ENCODE measurements around the gene AKR1D1. TPM values are rescaled to one million over a fixed set of nuclear protein-coding genes. Genes with fewer than 3 reads are reported as not detected.

AKR1D1 gene
- total and polyA plus RNA-seq, 2 of the 13 experiments (the other 11 are each of a cell fraction or from before 2014, with no cell fraction given), result 6.9 to 37.0 TPM

DNA sequence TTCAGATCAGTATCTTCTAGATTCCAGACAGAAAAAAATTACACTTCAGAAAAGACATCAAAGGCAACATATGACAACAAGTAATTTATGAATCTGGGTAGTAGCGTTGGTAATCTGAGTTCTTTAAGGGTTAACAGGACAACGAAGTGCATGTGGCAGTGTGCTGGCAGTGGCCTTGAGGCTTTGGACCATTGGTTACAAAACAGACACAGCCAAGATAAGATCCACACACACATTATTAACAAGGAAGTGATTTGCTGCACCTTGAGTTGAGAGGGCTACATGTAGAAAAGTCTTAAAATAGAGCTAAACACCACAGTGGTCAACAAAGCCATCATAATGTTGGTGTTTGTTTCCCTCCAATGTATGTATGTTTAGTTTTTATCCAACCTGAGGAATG is 40.6 kb downstream of the AKR1D1 start (continued):
- TF ChIP-seq SOX13 (IDR thresholded peaks at IDR 0.05), result peak; percentile 33; the same call in 1 of the 2 replicates
- peak in 1 of 2 experiments; percentile 79; a peak in 2 of 4 replicates for TF ChIP-seq SOX13 (CRISPR knock-in tag; conservative IDR thresholded peaks at IDR 0.05 in 1 of 2, IDR thresholded peaks at IDR 0.05 in 1 of 2)
- TF ChIP-seq SRSF1 (optimal IDR thresholded peaks at IDR 0.05; ENCODE audit: low read depth, low read length), result no peak
- TF ChIP-seq RORA (CRISPR knock-in tag; IDR thresholded peaks at IDR 0.05), result no peak
- TF ChIP-seq NONO (IDR thresholded peaks at IDR 0.05), result no peak
- 0 out of 2 replicates have a peak, but pooled peaks have one; percentile 42 for TF ChIP-seq NONO (CRISPR knock-in tag; conservative IDR thresholded peaks at IDR 0.05)
- TF ChIP-seq SMAD9 (CRISPR knock-in tag; IDR thresholded peaks at IDR 0.05), result no peak
- TF ChIP-seq, protein P1, sequence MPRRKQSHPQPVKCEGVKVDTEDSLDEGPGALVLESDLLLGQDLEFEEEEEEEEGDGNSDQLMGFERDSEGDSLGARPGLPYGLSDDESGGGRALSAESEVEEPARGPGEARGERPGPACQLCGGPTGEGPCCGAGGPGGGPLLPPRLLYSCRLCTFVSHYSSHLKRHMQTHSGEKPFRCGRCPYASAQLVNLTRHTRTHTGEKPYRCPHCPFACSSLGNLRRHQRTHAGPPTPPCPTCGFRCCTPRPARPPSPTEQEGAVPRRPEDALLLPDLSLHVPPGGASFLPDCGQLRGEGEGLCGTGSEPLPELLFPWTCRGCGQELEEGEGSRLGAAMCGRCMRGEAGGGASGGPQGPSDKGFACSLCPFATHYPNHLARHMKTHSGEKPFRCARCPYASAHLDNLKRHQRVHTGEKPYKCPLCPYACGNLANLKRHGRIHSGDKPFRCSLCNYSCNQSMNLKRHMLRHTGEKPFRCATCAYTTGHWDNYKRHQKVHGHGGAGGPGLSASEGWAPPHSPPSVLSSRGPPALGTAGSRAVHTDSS (CRISPR knock-in tag; conservative IDR thresholded peaks at IDR 0.05), result no peak
- no peak for TF ChIP-seq RAD21 (CRISPR knock-in tag; IDR thresholded peaks at IDR 0.05)
- TF ChIP-seq KDM5B (CRISPR knock-in tag; IDR thresholded peaks at IDR 0.05; ENCODE audit: borderline replicate concordance), result no peak
- TF ChIP-seq RFX3 (CRISPR knock-in tag; IDR thresholded peaks at IDR 0.05), result no peak
- TF ChIP-seq ZNF772 (CRISPR knock-in tag; IDR thresholded peaks at IDR 0.05), result no peak
- no peak for TF ChIP-seq SIN3B (IDR thresholded peaks at IDR 0.05; ENCODE audit: low read length)
- TF ChIP-seq, protein P2, sequence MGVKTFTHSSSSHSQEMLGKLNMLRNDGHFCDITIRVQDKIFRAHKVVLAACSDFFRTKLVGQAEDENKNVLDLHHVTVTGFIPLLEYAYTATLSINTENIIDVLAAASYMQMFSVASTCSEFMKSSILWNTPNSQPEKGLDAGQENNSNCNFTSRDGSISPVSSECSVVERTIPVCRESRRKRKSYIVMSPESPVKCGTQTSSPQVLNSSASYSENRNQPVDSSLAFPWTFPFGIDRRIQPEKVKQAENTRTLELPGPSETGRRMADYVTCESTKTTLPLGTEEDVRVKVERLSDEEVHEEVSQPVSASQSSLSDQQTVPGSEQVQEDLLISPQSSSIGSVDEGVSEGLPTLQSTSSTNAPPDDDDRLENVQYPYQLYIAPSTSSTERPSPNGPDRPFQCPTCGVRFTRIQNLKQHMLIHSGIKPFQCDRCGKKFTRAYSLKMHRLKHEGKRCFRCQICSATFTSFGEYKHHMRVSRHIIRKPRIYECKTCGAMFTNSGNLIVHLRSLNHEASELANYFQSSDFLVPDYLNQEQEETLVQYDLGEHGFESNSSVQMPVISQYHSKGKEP (CRISPR knock-in tag; IDR thresholded peaks at IDR 0.05), result no peak
- TF ChIP-seq ZNF12 (CRISPR knock-in tag; IDR thresholded peaks at IDR 0.05), result no peak
- TF ChIP-seq, protein P3, sequence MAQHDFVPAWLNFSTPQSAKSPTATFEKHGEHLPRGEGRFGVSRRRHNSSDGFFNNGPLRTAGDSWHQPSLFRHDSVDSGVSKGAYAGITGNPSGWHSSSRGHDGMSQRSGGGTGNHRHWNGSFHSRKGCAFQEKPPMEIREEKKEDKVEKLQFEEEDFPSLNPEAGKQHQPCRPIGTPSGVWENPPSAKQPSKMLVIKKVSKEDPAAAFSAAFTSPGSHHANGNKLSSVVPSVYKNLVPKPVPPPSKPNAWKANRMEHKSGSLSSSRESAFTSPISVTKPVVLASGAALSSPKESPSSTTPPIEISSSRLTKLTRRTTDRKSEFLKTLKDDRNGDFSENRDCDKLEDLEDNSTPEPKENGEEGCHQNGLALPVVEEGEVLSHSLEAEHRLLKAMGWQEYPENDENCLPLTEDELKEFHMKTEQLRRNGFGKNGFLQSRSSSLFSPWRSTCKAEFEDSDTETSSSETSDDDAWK (CRISPR knock-in tag; IDR thresholded peaks at IDR 0.05), result no peak
- TF ChIP-seq ZFYVE20 (CRISPR knock-in tag; IDR thresholded peaks at IDR 0.05; ENCODE audit: borderline replicate concordance, low read depth), result no peak
- no peak for TF ChIP-seq ZNF713 (CRISPR knock-in tag; IDR thresholded peaks at IDR 0.05)
- TF ChIP-seq ELF1 (CRISPR knock-in tag; IDR thresholded peaks at IDR 0.05), result peak; percentile 54; the same call in 1 of the 2 replicates
- TF ChIP-seq MTF2 (CRISPR knock-in tag; IDR thresholded peaks at IDR 0.05; ENCODE audit: borderline replicate concordance), result no peak
- TF ChIP-seq ZNF30 (CRISPR knock-in tag; IDR thresholded peaks at IDR 0.05), result no peak
- TF ChIP-seq, protein P4, sequence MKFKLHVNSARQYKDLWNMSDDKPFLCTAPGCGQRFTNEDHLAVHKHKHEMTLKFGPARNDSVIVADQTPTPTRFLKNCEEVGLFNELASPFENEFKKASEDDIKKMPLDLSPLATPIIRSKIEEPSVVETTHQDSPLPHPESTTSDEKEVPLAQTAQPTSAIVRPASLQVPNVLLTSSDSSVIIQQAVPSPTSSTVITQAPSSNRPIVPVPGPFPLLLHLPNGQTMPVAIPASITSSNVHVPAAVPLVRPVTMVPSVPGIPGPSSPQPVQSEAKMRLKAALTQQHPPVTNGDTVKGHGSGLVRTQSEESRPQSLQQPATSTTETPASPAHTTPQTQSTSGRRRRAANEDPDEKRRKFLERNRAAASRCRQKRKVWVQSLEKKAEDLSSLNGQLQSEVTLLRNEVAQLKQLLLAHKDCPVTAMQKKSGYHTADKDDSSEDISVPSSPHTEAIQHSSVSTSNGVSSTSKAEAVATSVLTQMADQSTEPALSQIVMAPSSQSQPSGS (CRISPR knock-in tag; IDR thresholded peaks at IDR 0.05), result peak; percentile 62; the same call in 1 of the 2 replicates
- TF ChIP-seq, protein P5, sequence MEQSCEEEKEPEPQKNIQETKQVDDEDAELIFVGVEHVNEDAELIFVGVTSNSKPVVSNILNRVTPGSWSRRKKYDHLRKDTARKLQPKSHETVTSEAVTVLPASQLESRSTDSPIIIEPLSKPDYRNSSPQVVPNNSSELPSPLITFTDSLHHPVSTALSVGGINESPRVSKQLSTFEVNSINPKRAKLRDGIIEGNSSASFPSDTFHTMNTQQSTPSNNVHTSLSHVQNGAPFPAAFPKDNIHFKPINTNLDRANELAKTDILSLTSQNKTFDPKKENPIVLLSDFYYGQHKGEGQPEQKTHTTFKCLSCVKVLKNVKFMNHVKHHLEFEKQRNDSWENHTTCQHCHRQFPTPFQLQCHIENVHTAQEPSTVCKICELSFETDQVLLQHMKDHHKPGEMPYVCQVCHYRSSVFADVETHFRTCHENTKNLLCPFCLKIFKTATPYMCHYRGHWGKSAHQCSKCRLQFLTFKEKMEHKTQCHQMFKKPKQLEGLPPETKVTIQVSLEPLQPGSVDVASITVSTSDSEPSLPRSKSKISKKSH (CRISPR knock-in tag; IDR thresholded peaks at IDR 0.05; ENCODE audit: borderline replicate concordance), result no peak
- 0 out of 2 replicates have a peak, but pooled peaks have one; percentile 46 for TF ChIP-seq MIER2 (CRISPR knock-in tag; IDR thresholded peaks at IDR 0.05)
- TF ChIP-seq CREM (IDR thresholded peaks at IDR 0.05), result peak; percentile 12; the same call in 1 of the 2 replicates
- TF ChIP-seq CREM (CRISPR knock-in tag; IDR thresholded peaks at IDR 0.05), result no peak

All from HepG2 (cell line).